Aorta (tissue), 5 donors: ENCODE data around the gene C3orf18. TPM values are rescaled to one million over a fixed set of nuclear protein-coding genes. Genes with fewer than 3 reads are reported as not detected.

Experiments
- ATAC-seq: fragments of 200-7000 bp; cut with Tn5 transposase; one replicate; pipeline ENCODE4 v1.9.1; 2022; ENCODE audit warnings: moderate library complexity; ENCODE audit not compliant: low FRiP score
- DNase-seq, 2 donors: peaks; one replicate each; pipeline ENCODE4 v3.0.0-alpha.2; 2020
- H3K27ac ChIP-seq, 2 donors: one replicate each; pipeline ENCODE4 v1.5.1; 2013; ENCODE audit warnings: low read length in 2 of 2, mild to moderate bottlenecking in 2 of 2, moderate library complexity in 2 of 2, control low read depth in 1 of 2, inconsistent platforms in 1 of 2, low read depth in 1 of 2
- H3K27me3 ChIP-seq, 2 donors: one replicate each; pipeline ENCODE4 v1.6.1; 2013; ENCODE audit warnings: control low read depth in 1 of 2, low read length in 1 of 2, mild to moderate bottlenecking in 1 of 2, moderate library complexity in 1 of 2; ENCODE audit not compliant: insufficient read depth in 2 of 2, control insufficient read depth in 1 of 2
- H3K36me3 ChIP-seq, 2 donors: one replicate each; pipeline ENCODE4 v1.6.1; 2013; ENCODE audit warnings: control low read depth in 1 of 2, low read length in 1 of 2, mild to moderate bottlenecking in 1 of 2; ENCODE audit not compliant: insufficient read depth in 2 of 2, control insufficient read depth in 1 of 2
- H3K4me1 ChIP-seq, 2 donors: one replicate each; pipeline ENCODE4 v1.6.1; 2013; ENCODE audit warnings: low read length in 2 of 2, control low read depth in 1 of 2, mild to moderate bottlenecking in 1 of 2, moderate library complexity in 1 of 2; ENCODE audit not compliant: insufficient read depth in 2 of 2, control insufficient read depth in 1 of 2
- H3K4me3 ChIP-seq, 2 donors: one replicate each; pipeline ENCODE4 v1.5.1; 2013; ENCODE audit warnings: low read length in 2 of 2, control low read depth in 1 of 2, mild to moderate bottlenecking in 1 of 2
- H3K9me3 ChIP-seq: one replicate; pipeline ENCODE4 v1.6.1; 2013; ENCODE audit warnings: mild to moderate bottlenecking, low read length; ENCODE audit not compliant: control insufficient read depth
- WGBS, 2 donors: extraction: QIAGEN DNeasy Blood & Tissue Kit; methylation state at CpG; one replicate each; pipeline ENCODE4 v1.1.7; 2013; 5-methylcytosine and 5-hydroxymethylcytosine counted together
- intact Hi-C, 2 donors: fragments of 100-400 bp; cut with DNase I; formaldehyde crosslinking; loops; one replicate each; pipeline versions ENCODE4 v1.14.2 to v1.15.0; 2022
- polyA plus RNA-seq, 2 donors: library from polyadenylated mRNA; stranded (reverse); fragments of 200-250 nt; gene quantifications; one replicate each; pipeline ENCODE4 v1.2.3, GENCODE V29; 2013
- total RNA-seq, 2 donors: library from RNA; stranded (reverse); fragmentation: NEBNext Ultra II Directional; extraction: Animal tissue kit (Norgen Biotek cat#: 25700); gene quantifications; one replicate each; pipeline ENCODE4 v1.2.1, GENCODE V29; 2021
- donor health status: healthy with polysubstance abuse.
- donor health status: Bipolar disorder and iron deficiency.
- donor health status: DM: no; HTN: no; CAD: no.
- donor health status: DM: no; HTN: no; CAD: no.
- donor health status: DM: yes; HTN: yes; CAD: no.

The C3orf18 gene
- total and polyA plus RNA-seq, 4 donors = 8.8 to 18.0 (median 16.1) TPM

GRCh38 chr3:50567011-50567385, 549 bp downstream of the C3orf18 start:
- 4% methylated on average over 11 of the region's 11 CpGs for whole genome bisulfite sequencing, 2 donors
- intact Hi-C loops = no loop called here
- ATAC-seq = no peak

GRCh38 chr3:50564321-50564720, 3.2 kb downstream of the C3orf18 start:
- 75 to 89% methylated on average over 1 of the region's 1 CpG for WGBS, 2 donors
- Histone ChIP-seq H3K4me3 (no peak overlapping the region), H3K9me3 (no peaks in the 10 kb centered on the region), H3K27me3 (no peaks in the 10 kb centered on the region), H3K27ac (no peak overlapping the region), H3K4me1 (no peaks in the 10 kb centered on the region), H3K36me3 (no peaks in the 10 kb centered on the region)
- intact Hi-C loops = no loop called here
- no peak for ATAC-seq
- DNase-seq = no peak

More at GRCh38 chr3:50567011-50567385, 549 bp downstream of the C3orf18 start:
- H3K4me1 ChIP-seq = no peaks in the 10 kb centered on the region
- H3K4me3 ChIP-seq = peak overlapping the region; percentile 36 to 62
- no peaks in the 10 kb centered on the region for H3K9me3 ChIP-seq
- H3K27ac ChIP-seq = peak overlapping the region in 1 of 2 donors; percentile 7
- no peaks in the 10 kb centered on the region for H3K36me3 ChIP-seq
- no peak for DNase-seq
- no peaks in the 10 kb centered on the region for H3K27me3 ChIP-seq

- Histone ChIP-seq H3K36me3 (no peaks in the 10 kb centered on the region), H3K4me3 (no peak overlapping the region), H3K27ac (no peak overlapping the region), H3K27me3 (no peaks in the 10 kb centered on the region), H3K4me1 (no peaks in the 10 kb centered on the region), H3K9me3 (no peaks in the 10 kb centered on the region)
- ATAC-seq (no peak), DNase-seq (no peak)
- WGBS, 2 donors = 71 to 72% methylated on average over 2 of the region's 2 CpGs
- intact Hi-C loops = no loop called here
These were observed 3.7 kb downstream of the C3orf18 start for GRCh38 chr3:50563867-50564266.

DNA sequence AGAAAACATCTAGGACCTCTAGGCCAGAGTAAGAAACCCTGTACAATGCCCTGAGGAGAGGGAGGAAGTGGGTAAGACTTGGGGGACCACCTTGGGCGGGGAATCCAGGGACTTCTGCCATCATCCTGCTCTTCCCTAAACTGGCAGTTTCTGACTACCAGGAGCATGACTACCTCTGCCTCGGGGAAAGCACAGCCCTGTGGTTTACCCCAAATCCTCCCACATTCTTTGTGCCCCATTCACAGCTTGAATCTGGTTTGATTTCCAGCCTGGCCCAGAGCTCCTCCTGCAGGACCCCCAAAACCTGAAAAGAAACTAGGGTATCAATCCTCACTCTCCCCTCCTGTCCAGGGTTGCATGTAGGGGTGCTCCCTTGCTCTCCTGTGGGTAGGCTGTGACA, 4.7 kb downstream of the C3orf18 start:
- no peak overlapping the region for H3K27ac ChIP-seq
- no peaks in the 10 kb centered on the region for H3K9me3 ChIP-seq
- 80 to 91% methylated on average over 2 of the region's 2 CpGs for whole genome bisulfite sequencing, 2 donors
- H3K36me3 ChIP-seq = no peaks in the 10 kb centered on the region
- no peaks in the 10 kb centered on the region for H3K4me1 ChIP-seq
- DNase-seq (no peak), ATAC-seq (no peak)
- intact Hi-C loops = no loop called here
- H3K4me3 ChIP-seq = no peak overlapping the region
- H3K27me3 ChIP-seq = no peaks in the 10 kb centered on the region

- Histone ChIP-seq H3K36me3 (no peaks in the 10 kb centered on the region), H3K9me3 (no peaks in the 10 kb centered on the region), H3K27ac (no peak overlapping the region), H3K4me1 (no peaks in the 10 kb centered on the region), H3K27me3 (no peaks in the 10 kb centered on the region), H3K4me3 (no peak overlapping the region)
- intact Hi-C loops = no loop called here
- ATAC-seq = no peak
- DNase-seq = no peak
These were observed 7.8 kb downstream of the C3orf18 start for GRCh38 chr3:50559702-50560101.

DNA sequence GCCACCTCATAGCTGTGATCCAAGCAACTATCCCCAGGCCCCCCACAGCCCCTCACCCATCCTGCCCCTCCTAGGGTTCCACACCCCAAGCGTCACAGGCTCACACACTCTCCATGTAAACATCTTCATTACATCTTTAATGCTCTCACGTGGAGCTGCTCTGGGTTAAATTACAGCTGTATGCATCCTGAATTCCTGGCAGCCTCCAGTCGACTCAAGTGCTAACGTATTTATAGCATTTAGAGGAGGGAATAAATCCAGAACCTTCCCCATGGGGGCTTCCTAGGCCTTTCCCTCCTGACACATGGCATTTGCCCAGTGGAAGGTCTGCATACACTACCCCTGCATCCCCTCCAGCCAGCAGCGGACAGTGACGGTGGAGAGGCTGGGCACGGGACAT, 9.6 kb downstream of the C3orf18 start:
- no peak for ATAC-seq
- Histone ChIP-seq H3K9me3 (no peaks in the 10 kb centered on the region), H3K36me3 (no peaks in the 10 kb centered on the region), H3K4me1 (no peaks in the 10 kb centered on the region), H3K27me3 (no peaks in the 10 kb centered on the region), H3K27ac (no peak overlapping the region), H3K4me3 (no peak overlapping the region)
- WGBS, 2 donors = 42 to 46% methylated on average over 7 of the region's 7 CpGs
- intact Hi-C loops = no loop called here
- DNase-seq = no peak

GRCh38 chr3:50557106-50557505, 10.4 kb downstream of the C3orf18 start:
- no peak for ATAC-seq
- no peaks in the 10 kb centered on the region for H3K4me1 ChIP-seq
- WGBS, 2 donors = 66 to 67% methylated on average over 8 of the region's 8 CpGs

GRCh38 chr3:50554553-50554952, 13.0 kb downstream of the C3orf18 start:
- 77 to 83% methylated on average over 5 of the region's 5 CpGs for WGBS, 2 donors
- Histone ChIP-seq H3K4me3 (no peak overlapping the region), H3K4me1 (no peaks in the 10 kb centered on the region), H3K27ac (no peak overlapping the region), H3K9me3 (no peaks in the 10 kb centered on the region), H3K27me3 (no peaks in the 10 kb centered on the region), H3K36me3 (no peaks in the 10 kb centered on the region)
- intact Hi-C loops = no loop called here
- no peak for DNase-seq
- ATAC-seq = no peak

More at GRCh38 chr3:50557106-50557505, 10.4 kb downstream of the C3orf18 start:
- Histone ChIP-seq H3K9me3 (no peaks in the 10 kb centered on the region), H3K27ac (no peak overlapping the region), H3K4me3 (no peak overlapping the region), H3K36me3 (no peaks in the 10 kb centered on the region), H3K27me3 (no peaks in the 10 kb centered on the region)
- DNase-seq = no peak
- intact Hi-C loops = no loop called here

GRCh38 chr3:50552598-50552997, 14.9 kb downstream of the C3orf18 start:
- WGBS, 2 donors = 81 to 88% methylated on average over 9 of the region's 9 CpGs
- DNase-seq = no peak
- H3K36me3 ChIP-seq = no peaks in the 10 kb centered on the region
- H3K4me1 ChIP-seq = no peaks in the 10 kb centered on the region
- no peak overlapping the region for H3K27ac ChIP-seq
- intact Hi-C loops = no loop called here
- no peaks in the 10 kb centered on the region for H3K27me3 ChIP-seq
- no peak overlapping the region for H3K4me3 ChIP-seq
- no peak for ATAC-seq
- no peaks in the 10 kb centered on the region for H3K9me3 ChIP-seq
